Left lung (tissue), 10 donors: ENCODE results near the gene CASKIN2. TPM values are rescaled to one million over a fixed set of nuclear protein-coding genes. Genes with fewer than 3 reads are reported as not detected.

Experiments used
- ATAC-seq: fragments of 200-7000 bp; cut with Tn5 transposase; one replicate; pipeline ENCODE4 v1.9.1; 2020; ENCODE audit warnings: moderate library complexity
- DNase-seq, 4 donors: peaks; one replicate each; pipeline ENCODE4 v3.0.0-alpha.2; 2013 to 2020
- H3K27ac ChIP-seq, 2 donors: fragments of 200-600 bp; sonication (generic) in 1 of 2; one replicate each; pipeline versions ENCODE4 v1.5.0 to v1.8.0; 2020 to 2021
- H3K27me3 ChIP-seq, 2 donors: fragments of 200-600 bp; sonication (generic) in 1 of 2; one replicate each; pipeline versions ENCODE4 v1.5.0 to v1.8.0; 2020 to 2021
- H3K36me3 ChIP-seq, 2 donors: fragments of 200-600 bp; sonication (generic) in 1 of 2; one replicate each; pipeline versions ENCODE4 v1.5.0 to v1.8.0; 2020 to 2021
- H3K4me1 ChIP-seq, 2 donors: fragments of 200-600 bp; one replicate each; pipeline ENCODE4 v1.8.0; 2021
- H3K4me3 ChIP-seq, 2 donors: fragments of 200-600 bp; sonication (generic) in 1 of 2; one replicate each; pipeline versions ENCODE4 v1.5.0 to v1.8.0; 2020 to 2021; ENCODE audit warnings: mild to moderate bottlenecking in 1 of 2
- H3K9me3 ChIP-seq, 2 donors: fragments of 200-600 bp; sonication (generic) in 1 of 2; one replicate each; pipeline versions ENCODE4 v1.5.0 to v1.8.0; 2020 to 2021
- CTCF ChIP-seq, 2 donors: fragments of 200-600 bp; sonication (generic) in 1 of 2; IDR thresholded peaks; one replicate each; pipeline versions ENCODE4 v1.5.0 to v1.8.0; 2021; ENCODE audit warnings: antibody characterized with exemption in 2 of 2
- intact Hi-C, 2 donors: fragments of 100-400 bp; cut with DNase I; formaldehyde crosslinking; loops; one replicate each; pipeline versions ENCODE4 v1.11.2 to v1.14.2; 2022
- polyA plus RNA-seq, 6 donors: library from polyadenylated mRNA; unstranded; fragments of 120-200 nt; gene quantifications; one replicate each; pipeline ENCODE4 v1.2.1, GENCODE V29; 2013; ENCODE audit not compliant: insufficient read length in 6 of 6
- total RNA-seq, 2 donors: library from RNA; stranded (reverse); fragmentation: NEBNext Ultra II Directional; extraction: Animal tissue kit (Norgen Biotek cat#: 25700); gene quantifications; one replicate each; pipeline ENCODE4 v1.2.1, GENCODE V29; 2021
- donor health status: DM: no; HTN: yes; CAD: no.
- donor health status: DM: no; HTN: no; CAD: no.

CASKIN2 gene
- total and polyA plus RNA-seq, 8 donors, result 17.9 to 74.4 (median 28.6) TPM

- intact Hi-C loops, result no loop called here
- ATAC-seq (no peak), DNase-seq (peak in 1 of 4 donors; percentile 87)
- no peak for TF ChIP-seq CTCF (IDR thresholded peaks at IDR 0.05)
- Histone ChIP-seq H3K4me1 (peaks cover 10 to 39% of the 10 kb centered on the region in 2 donors), H3K9me3 (no peaks in the 10 kb centered on the region), H3K27me3 (peaks cover 0 to 24% of the 10 kb centered on the region in 2 donors), H3K27ac (peak overlapping the region in 1 of 2 donors; percentile 57), H3K4me3 (peak overlapping the region; percentile 95), H3K36me3 (peaks cover 0 to 29% of the 10 kb centered on the region in 2 donors)
These were observed 1.4 kb upstream of the CASKIN2 start for GRCh38 chr17:75516619-75517296.

GRCh38 chr17:75516255-75516618, 900 bp upstream of the CASKIN2 start, which contains the start of gene TSEN54:
TSEN54 (plus strand) TSS chr17:75516528; CDS start chr17:75516561, 33 bp downstream.
- Histone ChIP-seq H3K36me3 (peaks cover 0 to 23% of the 10 kb centered on the region in 2 donors), H3K4me1 (peaks cover 13 to 44% of the 10 kb centered on the region in 2 donors), H3K9me3 (no peaks in the 10 kb centered on the region), H3K4me3 (peak within 1 kb of the TSS; percentile 95), H3K27ac (peak within 1 kb of the TSS; percentile 75 to 77), H3K27me3 (peaks cover 0 to 24% of the 10 kb centered on the region in 2 donors)
- ATAC-seq (peak; percentile 87), DNase-seq (peak; percentile 90 to 100 (median 94))
- TF ChIP-seq CTCF (IDR thresholded peaks at IDR 0.05), result no peak
- intact Hi-C loops, result no loop called here

GRCh38 chr17:75514919-75515495, 330 bp downstream of the CASKIN2 start:
- peak overlapping the region; percentile 75 to 77 for H3K27ac ChIP-seq
- ATAC-seq (no peak), DNase-seq (peak in 1 of 4 donors; percentile 78)
- no peak for TF ChIP-seq CTCF (IDR thresholded peaks at IDR 0.05)
- peaks cover 0 to 24% of the 10 kb centered on the region in 2 donors for H3K27me3 ChIP-seq
- peaks cover 0 to 20% of the 10 kb centered on the region in 2 donors for H3K36me3 ChIP-seq
- H3K9me3 ChIP-seq, result no peaks in the 10 kb centered on the region
- H3K4me3 ChIP-seq, result peak overlapping the region; percentile 95
- intact Hi-C loops, result no loop called here
- H3K4me1 ChIP-seq, result peaks cover 13 to 54% of the 10 kb centered on the region in 2 donors

GRCh38 chr17:75514299-75514918, 928 bp downstream of the CASKIN2 start:
- Histone ChIP-seq H3K36me3 (peaks cover 0 to 14% of the 10 kb centered on the region in 2 donors), H3K4me3 (peak overlapping the region; percentile 95), H3K4me1 (peaks cover 13 to 55% of the 10 kb centered on the region in 2 donors), H3K27ac (peak overlapping the region; percentile 75 to 77), H3K27me3 (peaks cover 0 to 24% of the 10 kb centered on the region in 2 donors), H3K9me3 (no peaks in the 10 kb centered on the region)
- DNase-seq (peak in 1 of 4 donors; percentile 84), ATAC-seq (no peak)
- intact Hi-C loops, result no loop called here
- TF ChIP-seq CTCF (IDR thresholded peaks at IDR 0.05), result no peak

- DNase-seq (peak in 1 of 4 donors; percentile 48), ATAC-seq (no peak)
- Histone ChIP-seq H3K4me1 (peaks cover 19 to 59% of the 10 kb centered on the region in 2 donors), H3K27me3 (peaks cover 0 to 24% of the 10 kb centered on the region in 2 donors), H3K27ac (peak overlapping the region; percentile 75 to 77), H3K36me3 (peaks cover 0 to 6% of the 10 kb centered on the region in 2 donors), H3K4me3 (peak overlapping the region; percentile 3 to 95), H3K9me3 (no peaks in the 10 kb centered on the region)
- no peak for TF ChIP-seq CTCF (IDR thresholded peaks at IDR 0.05)
- intact Hi-C loops, result no loop called here
These were observed 1.7 kb downstream of the CASKIN2 start for GRCh38 chr17:75513641-75514000.
